ENCODE results near the gene TMEM63C. TPM values are rescaled to one million over a fixed set of nuclear protein-coding genes. Genes with fewer than 3 reads are reported as not detected.

Gene TMEM63C
- total RNA-seq, 2 experiments from 2014 or later = 0.89 to 1.2 TPM

DNA sequence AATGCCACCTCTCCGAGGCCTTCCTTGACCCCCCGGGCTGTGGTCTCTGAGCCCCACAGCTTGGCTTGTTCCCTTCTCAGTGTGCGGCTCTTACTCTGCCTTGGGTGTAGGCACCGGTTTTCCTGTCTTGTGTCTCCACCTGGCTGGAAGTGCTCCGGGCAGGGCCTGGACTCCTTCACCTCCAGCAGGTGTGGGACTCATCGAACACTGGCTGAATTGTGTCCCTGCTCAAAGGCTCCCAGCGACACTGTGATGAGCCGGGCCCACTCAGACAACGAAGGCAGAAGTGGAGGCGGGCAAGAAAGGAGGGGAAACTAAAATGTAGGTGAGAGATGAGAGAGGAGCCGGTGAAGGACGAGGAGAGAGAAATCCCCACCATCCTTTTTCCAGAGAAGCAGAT, 18.0 kb downstream of the TMEM63C start:
- peaks cover 8% of the 10 kb centered on the region for H3K27me3 Mint-ChIP-seq
- no peak overlapping the region for H3K27ac Mint-ChIP-seq
- no peak overlapping the region for H3K4me3 Mint-ChIP-seq
- DNase-seq = no peak
- no peaks in the 10 kb centered on the region for H3K4me1 Mint-ChIP-seq
- H3K36me3 Mint-ChIP-seq = no peaks in the 10 kb centered on the region
- H3K9me3 Mint-ChIP-seq = no peaks in the 10 kb centered on the region

DNA sequence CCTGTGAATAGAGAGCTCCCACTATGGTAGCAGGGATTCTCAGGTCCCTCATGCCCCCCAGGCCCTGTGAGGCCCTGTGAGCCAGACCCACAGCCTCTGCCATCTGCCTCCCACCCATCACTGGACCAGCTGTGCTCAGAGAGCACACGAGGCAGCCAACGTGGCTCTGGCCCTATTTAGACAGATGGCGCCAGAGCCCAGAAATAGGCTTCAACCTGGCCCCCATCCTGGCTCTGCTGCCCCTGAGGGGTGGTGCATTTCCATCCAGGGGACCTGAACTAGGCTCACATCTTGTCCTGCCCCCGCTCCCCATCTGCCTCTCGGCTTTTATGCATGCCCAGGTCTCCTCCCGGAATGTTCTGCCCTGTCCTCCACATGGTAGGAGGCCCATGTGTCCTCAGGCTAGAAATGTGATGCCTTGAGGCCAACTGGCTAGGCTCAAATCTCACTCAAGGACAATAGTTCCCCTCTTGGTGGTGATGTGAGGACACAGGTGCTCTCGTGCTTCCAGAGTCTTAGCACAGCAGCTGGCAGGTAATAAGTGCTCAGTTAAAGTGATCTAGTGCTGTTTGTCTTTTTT, 18.9 kb downstream of the TMEM63C start:
- no peak for DNase-seq
- H3K9me3 Mint-ChIP-seq = no peaks in the 10 kb centered on the region
- H3K4me3 Mint-ChIP-seq = no peak overlapping the region
- no peaks in the 10 kb centered on the region for H3K4me1 Mint-ChIP-seq
- H3K27me3 Mint-ChIP-seq = peaks cover 8% of the 10 kb centered on the region
- no peaks in the 10 kb centered on the region for H3K36me3 Mint-ChIP-seq
- no peak overlapping the region for H3K27ac Mint-ChIP-seq

DNA sequence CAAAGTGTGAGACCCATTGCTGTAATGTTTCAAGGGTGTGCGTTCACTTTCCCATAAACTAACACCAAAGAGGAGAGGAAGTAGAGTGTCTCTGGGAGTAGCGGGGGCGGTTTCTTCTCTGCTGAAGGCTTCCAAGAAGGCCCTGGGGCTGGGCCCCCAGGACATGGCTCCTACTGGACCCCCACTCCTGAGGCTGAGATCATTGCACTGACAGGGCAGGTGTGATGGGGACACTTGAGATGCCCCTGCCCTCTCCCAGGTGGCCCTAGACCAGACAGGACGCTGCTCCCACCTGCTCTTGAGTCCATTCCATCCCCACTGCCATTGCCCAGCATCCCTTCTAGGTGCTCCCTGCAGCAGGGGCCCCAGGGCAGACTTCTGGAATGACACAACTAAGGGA, 20.1 kb downstream of the TMEM63C start:
- no peaks in the 10 kb centered on the region for H3K9me3 Mint-ChIP-seq
- no peaks in the 10 kb centered on the region for H3K36me3 Mint-ChIP-seq
- no peaks in the 10 kb centered on the region for H3K4me1 Mint-ChIP-seq
- DNase-seq = no peak
- H3K27ac Mint-ChIP-seq = no peak overlapping the region
- no peak overlapping the region for H3K4me3 Mint-ChIP-seq
- peaks cover 8% of the 10 kb centered on the region for H3K27me3 Mint-ChIP-seq

DNA sequence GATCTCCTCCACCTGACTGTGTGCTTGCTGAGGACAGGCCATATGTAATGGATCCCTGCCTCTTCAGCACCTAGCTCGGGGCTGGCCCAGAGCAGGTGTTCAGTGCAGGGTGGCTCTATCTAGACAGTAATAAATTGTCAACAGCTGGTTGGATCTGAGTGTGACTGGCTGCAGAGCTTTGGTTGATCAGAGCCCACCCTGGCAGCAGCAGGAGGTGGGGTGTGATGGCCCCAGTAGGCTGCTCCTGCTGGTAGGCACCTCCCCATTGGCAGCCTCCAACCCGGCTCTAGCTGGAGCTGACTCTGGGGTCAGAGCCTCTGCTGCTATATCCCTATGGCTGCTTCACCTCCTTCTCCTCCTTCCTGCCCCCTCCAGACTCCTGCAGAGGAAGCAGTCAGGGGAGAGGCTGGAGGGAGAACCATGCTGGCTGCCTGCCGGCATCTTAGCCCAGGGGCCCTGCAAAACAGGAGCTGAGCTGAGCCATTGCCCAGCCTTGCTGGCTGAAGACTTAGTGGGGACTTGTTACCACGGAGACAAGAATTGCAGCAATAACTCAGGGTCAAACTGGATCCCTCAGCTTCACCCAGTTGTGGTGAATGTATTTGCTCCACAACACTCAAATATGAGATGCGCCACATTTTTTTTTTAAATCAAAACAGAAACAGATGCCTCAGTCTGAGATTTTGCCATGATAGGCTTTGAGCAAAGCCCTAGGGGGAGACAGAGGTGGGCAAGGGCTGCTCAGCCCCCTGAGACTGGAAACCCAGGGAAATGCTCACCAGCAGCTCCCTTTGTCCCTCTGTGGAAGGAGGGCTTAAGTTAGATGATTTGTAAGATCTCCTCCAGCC, 22.2 kb downstream of the TMEM63C start:
- no peak for DNase-seq
- no peaks in the 10 kb centered on the region for H3K4me1 Mint-ChIP-seq
- H3K36me3 Mint-ChIP-seq = no peaks in the 10 kb centered on the region
- H3K27me3 Mint-ChIP-seq = peaks cover 8% of the 10 kb centered on the region
- no peak overlapping the region for H3K4me3 Mint-ChIP-seq
- H3K9me3 Mint-ChIP-seq = no peaks in the 10 kb centered on the region
- H3K27ac Mint-ChIP-seq = no peak overlapping the region

DNA sequence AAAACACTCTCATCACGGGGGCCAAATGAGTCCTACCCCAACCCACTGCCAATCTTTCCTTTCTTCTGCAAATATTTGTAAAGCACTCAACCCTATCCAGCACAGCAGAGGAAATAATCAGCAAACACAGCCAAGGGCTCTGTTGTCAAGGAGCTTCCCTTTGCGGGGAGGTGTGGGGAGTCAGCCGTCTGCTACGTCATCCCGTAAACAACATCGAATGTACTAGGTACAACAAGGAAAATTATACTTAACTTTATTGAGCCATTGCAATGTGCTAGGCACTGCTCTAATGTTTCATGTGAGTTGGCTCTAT, 22.8 kb downstream of the TMEM63C start:
- H3K4me1 Mint-ChIP-seq = no peaks in the 10 kb centered on the region
- DNase-seq = no peak
- H3K9me3 Mint-ChIP-seq = no peaks in the 10 kb centered on the region
- peaks cover 8% of the 10 kb centered on the region for H3K27me3 Mint-ChIP-seq
- H3K27ac Mint-ChIP-seq = no peak overlapping the region
- H3K4me3 Mint-ChIP-seq = no peak overlapping the region
- H3K36me3 Mint-ChIP-seq = no peaks in the 10 kb centered on the region

DNA sequence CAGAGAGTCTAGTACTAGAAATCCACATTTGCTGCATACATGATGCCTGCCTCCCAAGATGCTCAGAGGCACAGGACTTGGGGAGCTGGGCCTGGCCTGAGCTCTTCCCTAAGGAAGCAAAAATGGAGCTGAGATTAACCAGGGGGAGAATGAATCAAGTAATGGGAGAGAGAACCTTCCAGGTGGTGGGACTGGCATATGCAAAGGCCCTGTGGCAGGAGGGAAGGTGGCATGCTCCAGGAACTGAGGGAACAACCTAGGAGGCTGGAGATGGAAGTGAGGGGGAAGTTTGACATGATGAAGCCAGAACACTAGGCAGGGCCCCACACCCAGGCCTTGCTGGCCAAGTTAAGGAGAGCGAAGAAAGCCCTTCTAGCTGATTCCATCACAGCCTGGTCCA, 23.3 kb downstream of the TMEM63C start:
- no peaks in the 10 kb centered on the region for H3K4me1 Mint-ChIP-seq
- H3K9me3 Mint-ChIP-seq = no peaks in the 10 kb centered on the region
- no peaks in the 10 kb centered on the region for H3K36me3 Mint-ChIP-seq
- no peak for DNase-seq
- H3K27me3 Mint-ChIP-seq = peaks cover 8% of the 10 kb centered on the region
- no peak overlapping the region for H3K4me3 Mint-ChIP-seq
- no peak overlapping the region for H3K27ac Mint-ChIP-seq

DNA sequence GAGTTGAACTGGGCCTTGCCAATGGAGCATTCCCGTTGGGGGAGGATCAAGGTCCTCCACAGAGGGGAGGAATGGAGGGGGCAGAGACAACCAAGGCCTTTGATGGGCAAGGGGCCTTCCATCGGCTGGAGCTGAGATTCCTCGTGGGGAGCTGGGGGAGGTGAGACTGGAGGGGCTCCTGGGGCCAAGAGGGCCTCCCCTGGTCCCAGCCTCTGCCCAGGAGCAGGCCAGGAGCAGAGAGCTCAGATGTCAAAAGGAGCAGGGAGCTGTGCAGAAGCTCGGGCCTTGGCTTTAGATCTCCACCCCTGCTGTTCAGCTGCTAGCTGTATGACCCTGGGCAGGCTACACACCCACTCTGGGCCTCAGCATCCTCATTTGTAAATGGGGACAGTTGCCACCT, 24.0 kb downstream of the TMEM63C start:
- Mint-ChIP-seq H3K36me3 (no peaks in the 10 kb centered on the region), H3K27ac (no peak overlapping the region)

DNA sequence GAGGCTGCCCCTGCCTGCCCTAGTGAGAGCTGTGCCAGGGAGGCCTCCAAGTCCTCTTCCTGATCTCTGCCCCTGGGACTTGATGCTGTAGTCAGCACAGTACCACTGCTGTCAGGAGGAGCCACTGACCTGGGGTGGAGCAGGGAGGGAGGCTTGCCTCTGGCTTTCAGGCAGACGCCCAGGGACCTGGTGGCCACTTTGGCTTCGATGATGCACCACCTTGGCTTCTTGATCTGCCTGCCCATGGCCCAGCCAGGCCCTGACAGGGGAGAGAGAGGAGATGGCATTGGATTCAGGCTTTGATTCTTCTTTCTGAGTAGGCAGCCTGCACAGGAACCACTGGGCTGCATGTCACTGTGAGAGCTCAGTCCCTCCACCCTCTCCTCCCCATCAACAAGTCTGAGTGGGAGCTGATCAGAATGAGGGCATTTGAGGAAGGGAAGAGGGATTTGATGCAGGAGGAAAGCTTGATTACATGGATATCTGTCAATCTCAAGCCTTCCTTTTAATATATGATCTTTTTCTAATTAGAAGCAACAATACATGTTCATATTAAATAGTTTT, 24.7 kb downstream of the TMEM63C start:
- H3K27me3 Mint-ChIP-seq = peaks cover 8% of the 10 kb centered on the region
- no peak for DNase-seq
- H3K4me3 Mint-ChIP-seq = no peak overlapping the region
- H3K36me3 Mint-ChIP-seq = no peaks in the 10 kb centered on the region
- H3K9me3 Mint-ChIP-seq = no peaks in the 10 kb centered on the region
- H3K27ac Mint-ChIP-seq = no peak overlapping the region
- no peaks in the 10 kb centered on the region for H3K4me1 Mint-ChIP-seq

More for the DNA sequence above, 24.0 kb downstream of the TMEM63C start:
- Mint-ChIP-seq H3K4me3 (no peak overlapping the region), H3K9me3 (no peaks in the 10 kb centered on the region), H3K4me1 (no peaks in the 10 kb centered on the region), H3K27me3 (peaks cover 8% of the 10 kb centered on the region)
- no peak for DNase-seq

DNA sequence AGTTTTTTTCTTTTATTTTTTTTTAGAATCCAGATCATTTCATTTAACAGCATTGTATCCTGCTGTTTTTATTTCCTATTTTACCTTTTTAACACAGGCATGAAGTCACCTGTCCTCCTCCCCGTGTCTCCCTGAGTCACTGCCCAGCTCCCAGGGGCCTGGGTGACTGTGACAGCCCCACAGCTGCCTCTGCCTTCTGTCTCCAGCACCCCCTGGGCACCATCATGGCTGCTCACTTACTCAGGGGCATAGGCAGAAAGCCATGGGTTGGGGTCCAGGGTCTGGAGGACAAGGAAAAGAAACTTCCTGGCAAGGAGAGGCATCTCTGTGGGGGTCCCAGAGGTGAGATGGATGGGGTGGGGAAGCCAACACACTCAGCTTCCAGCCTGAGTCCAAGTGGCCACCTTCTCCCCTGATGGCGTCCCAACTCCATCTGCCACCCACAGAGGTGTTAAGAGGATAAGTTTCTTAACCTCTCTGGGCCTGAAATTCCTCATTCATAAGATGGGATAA, 25.3 kb downstream of the TMEM63C start:
- Mint-ChIP-seq H3K4me1 (no peaks in the 10 kb centered on the region), H3K4me3 (no peak overlapping the region), H3K36me3 (no peaks in the 10 kb centered on the region), H3K27me3 (peaks cover 7% of the 10 kb centered on the region), H3K27ac (no peak overlapping the region), H3K9me3 (no peaks in the 10 kb centered on the region)
- no peak for DNase-seq

DNA sequence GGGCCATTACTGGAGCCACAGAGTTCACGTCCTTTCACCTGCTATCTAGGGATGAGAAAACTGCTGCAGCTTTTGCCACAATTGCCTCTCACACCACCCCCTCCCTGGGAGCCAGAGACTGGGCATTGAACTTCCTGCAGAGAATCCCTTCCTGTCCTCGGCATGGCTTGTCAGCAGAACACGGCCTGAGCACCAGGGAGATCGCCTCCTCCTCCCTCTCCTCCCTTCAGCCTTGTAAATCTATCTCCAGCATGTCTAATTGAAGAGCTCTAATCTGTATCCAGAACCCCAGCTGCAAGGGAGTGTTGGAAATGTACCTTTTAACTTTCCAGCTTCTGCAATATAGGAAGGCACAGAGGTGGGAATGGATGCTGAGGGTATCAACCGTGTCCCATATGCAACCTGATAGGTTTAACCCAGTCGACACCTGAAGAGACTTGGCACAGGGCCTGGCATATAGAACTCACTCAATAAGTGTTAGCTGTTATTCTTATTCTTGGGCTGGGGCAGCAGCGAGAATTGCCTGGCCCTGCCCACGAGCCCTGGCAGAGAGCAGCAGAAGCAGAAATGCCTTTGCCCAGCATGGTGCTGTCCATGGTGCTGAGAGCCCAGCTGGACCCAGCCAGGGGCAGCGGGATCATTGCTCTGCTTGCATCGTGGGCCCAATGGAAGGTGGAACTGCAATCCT, 26.8 kb downstream of the TMEM63C start:
- Mint-ChIP-seq H3K27ac (no peak overlapping the region), H3K36me3 (no peaks in the 10 kb centered on the region), H3K4me1 (no peaks in the 10 kb centered on the region), H3K4me3 (no peak overlapping the region), H3K27me3 (peaks cover 2% of the 10 kb centered on the region), H3K9me3 (no peaks in the 10 kb centered on the region)
- peak; percentile 45 for DNase-seq

DNA sequence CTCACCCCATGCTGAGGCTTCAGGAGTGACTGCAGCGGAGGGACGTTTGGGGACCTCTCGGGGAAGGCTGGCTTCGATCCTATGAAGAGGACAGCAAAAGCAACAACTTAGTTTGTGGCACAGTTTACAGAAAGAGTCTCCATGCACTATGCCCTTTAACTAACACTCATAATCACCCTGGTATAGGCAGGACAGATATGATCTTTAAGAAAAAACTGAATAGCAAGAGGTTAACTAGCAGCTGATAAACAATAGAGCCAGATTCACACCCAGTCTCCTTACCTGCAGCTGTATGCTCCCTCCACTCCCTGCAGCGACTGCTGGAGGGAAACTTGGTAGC, 27.4 kb downstream of the TMEM63C start:
- H3K36me3 Mint-ChIP-seq = no peaks in the 10 kb centered on the region
- H3K27me3 Mint-ChIP-seq = peaks cover 4% of the 10 kb centered on the region
- no peak for DNase-seq
- no peak overlapping the region for H3K4me3 Mint-ChIP-seq
- H3K9me3 Mint-ChIP-seq = no peaks in the 10 kb centered on the region
- no peaks in the 10 kb centered on the region for H3K4me1 Mint-ChIP-seq
- no peak overlapping the region for H3K27ac Mint-ChIP-seq

DNA sequence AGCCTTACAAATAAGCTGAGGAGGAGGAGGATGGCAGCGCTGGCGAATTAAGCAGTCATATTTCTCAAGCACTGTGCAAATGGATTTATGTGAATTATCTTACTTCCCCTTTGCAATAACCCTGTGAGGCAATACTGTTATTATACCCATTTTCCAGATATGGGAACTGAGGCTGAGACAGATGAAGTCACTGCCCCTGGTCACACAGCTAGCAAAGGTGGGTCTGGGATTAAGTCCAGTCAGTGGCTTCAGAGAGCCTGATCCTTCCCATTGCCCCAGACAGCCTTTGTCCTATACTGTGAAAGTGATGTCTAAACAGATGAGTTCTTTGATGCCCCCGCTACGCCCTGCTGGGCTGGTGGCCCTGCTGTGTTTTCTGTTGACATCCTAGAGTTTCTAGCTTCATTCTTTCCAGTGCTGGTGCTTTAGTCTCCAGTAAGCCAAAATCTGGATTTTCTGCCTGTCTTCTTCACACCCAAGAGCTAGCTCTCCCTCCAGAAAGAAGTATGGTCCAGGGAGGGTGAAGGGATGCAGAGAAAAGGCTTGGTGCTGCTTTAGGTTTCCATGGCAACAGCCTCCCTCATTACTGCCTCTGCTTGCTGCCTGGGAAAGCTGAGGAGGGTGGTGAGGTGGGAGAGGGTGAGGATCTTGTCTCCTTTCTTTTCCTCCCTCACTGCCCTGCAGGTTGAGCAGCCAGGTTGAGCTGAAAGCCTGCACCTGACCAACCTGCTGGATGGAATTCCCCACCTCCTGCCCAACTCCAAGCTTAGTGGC, 30.7 kb downstream of the TMEM63C start:
- Mint-ChIP-seq H3K27me3 (peaks cover 18% of the 10 kb centered on the region), H3K36me3 (no peaks in the 10 kb centered on the region), H3K27ac (no peak overlapping the region), H3K4me1 (no peaks in the 10 kb centered on the region), H3K4me3 (no peak overlapping the region), H3K9me3 (no peaks in the 10 kb centered on the region)
- no peak for DNase-seq

DNA sequence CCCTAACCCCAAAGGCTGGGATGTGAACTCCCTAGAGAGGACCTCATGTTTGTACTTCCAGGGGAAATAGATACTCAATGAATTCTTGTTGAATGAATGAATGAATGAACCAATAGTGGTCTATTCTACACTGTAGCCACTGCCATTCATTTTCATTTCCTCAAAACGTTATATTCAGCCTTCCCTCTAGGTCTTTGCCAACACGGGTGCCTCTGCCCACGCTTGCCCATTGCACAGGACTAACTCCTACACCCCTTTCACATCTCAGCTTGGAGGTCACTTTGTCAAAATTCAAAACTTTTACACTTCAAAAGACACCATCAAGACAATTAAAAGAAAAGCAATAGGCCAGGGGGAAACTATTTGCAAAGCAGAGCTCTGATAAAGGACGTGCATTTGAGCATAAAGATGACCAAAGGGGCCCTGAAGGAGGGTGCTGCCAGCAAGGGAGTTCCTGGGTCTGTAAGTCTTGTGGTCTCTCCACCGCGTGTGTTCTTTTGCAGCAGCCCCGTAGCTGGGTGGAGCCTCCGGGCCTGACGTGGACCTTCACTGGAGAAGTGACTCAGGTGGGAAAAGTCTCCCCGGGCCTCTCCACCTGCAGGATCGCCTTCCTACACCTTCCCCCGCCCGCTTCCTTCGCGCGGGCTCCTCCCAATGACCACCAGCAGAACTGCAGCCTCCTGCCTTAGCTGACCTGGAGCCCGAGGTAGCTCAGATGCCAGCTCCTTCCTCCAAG, 31.5 kb downstream of the TMEM63C start:
- H3K4me1 Mint-ChIP-seq = no peaks in the 10 kb centered on the region

DNA sequence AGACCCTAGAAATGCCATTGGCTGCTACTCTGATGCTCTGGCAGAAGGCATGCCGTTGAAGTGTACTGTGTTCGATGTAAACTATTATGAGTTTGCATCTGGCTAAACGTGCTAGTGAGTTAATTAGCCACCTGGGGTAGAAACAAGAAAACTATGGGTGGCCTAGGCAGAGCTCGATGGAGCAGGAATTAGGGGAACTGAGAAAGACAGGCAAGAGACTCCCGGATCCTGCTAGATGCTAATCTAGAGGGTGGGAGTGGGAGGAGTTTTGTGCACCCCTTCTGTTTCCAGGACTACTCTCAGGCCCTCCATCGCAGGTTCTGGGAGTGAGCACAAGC, 32.0 kb downstream of the TMEM63C start:
- no peaks in the 10 kb centered on the region for H3K36me3 Mint-ChIP-seq
- no peak overlapping the region for H3K27ac Mint-ChIP-seq
- H3K9me3 Mint-ChIP-seq = no peaks in the 10 kb centered on the region
- H3K27me3 Mint-ChIP-seq = peaks cover 19% of the 10 kb centered on the region
- no peaks in the 10 kb centered on the region for H3K4me1 Mint-ChIP-seq
- DNase-seq = no peak
- H3K4me3 Mint-ChIP-seq = no peak overlapping the region

More for the DNA sequence above, 31.5 kb downstream of the TMEM63C start:
- Mint-ChIP-seq H3K9me3 (no peaks in the 10 kb centered on the region), H3K4me3 (no peak overlapping the region), H3K27ac (no peak overlapping the region), H3K36me3 (no peaks in the 10 kb centered on the region), H3K27me3 (peaks cover 19% of the 10 kb centered on the region)
- peak; percentile 44 for DNase-seq
